ENCODE results near the gene EIF3A.
"Not testable (repeated sequence)": the region's sequence is repeated elsewhere in the genome, so short reads cannot be mapped to it uniquely, and the experiment has no call there.

The EIF3A gene, protein sequence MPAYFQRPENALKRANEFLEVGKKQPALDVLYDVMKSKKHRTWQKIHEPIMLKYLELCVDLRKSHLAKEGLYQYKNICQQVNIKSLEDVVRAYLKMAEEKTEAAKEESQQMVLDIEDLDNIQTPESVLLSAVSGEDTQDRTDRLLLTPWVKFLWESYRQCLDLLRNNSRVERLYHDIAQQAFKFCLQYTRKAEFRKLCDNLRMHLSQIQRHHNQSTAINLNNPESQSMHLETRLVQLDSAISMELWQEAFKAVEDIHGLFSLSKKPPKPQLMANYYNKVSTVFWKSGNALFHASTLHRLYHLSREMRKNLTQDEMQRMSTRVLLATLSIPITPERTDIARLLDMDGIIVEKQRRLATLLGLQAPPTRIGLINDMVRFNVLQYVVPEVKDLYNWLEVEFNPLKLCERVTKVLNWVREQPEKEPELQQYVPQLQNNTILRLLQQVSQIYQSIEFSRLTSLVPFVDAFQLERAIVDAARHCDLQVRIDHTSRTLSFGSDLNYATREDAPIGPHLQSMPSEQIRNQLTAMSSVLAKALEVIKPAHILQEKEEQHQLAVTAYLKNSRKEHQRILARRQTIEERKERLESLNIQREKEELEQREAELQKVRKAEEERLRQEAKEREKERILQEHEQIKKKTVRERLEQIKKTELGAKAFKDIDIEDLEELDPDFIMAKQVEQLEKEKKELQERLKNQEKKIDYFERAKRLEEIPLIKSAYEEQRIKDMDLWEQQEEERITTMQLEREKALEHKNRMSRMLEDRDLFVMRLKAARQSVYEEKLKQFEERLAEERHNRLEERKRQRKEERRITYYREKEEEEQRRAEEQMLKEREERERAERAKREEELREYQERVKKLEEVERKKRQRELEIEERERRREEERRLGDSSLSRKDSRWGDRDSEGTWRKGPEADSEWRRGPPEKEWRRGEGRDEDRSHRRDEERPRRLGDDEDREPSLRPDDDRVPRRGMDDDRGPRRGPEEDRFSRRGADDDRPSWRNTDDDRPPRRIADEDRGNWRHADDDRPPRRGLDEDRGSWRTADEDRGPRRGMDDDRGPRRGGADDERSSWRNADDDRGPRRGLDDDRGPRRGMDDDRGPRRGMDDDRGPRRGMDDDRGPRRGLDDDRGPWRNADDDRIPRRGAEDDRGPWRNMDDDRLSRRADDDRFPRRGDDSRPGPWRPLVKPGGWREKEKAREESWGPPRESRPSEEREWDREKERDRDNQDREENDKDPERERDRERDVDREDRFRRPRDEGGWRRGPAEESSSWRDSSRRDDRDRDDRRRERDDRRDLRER (N-terminal part only)

DNA sequence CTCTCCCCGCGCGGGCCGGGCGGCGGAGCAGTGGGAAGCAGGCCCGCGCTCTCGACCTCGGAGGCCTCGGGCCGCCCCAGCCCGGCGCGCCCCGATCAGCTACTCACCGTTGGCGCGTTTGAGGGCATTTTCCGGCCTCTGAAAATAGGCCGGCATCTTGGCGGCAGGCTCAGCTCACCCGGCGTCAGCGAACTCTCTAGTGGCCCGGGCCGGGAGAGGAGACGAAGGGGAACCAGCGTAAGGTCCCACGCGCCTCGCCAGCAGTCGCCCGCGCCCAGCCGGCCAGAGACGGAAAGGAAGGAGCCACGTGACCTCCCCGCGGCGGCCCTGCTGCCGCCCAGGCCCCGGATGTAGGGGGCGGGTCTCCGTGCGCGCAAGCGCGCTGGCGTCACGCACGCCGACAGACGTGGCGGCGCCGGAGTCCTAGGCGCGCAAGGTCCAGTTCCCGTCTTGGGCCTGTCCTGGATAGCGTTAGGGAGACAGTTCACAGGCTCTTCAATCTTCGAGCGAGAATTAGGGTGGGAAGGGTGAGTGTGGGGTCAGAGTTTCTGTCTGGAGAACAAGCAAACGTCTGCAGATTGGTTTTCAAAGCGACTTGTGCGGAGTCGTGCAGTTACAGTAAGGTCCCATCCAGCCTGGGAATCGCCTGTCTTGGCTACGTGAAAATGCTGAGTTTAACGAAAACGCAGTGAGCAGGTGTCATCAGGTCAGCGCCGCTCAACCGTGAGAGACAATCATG, at the start of gene EIF3A:
Gene EIF3A, minus strand, starts transcription at position 297 of the 739 bp plus-strand sequence. Its CDS starts 141 bp downstream, at position 156.
- DNase-seq: peak; percentile 93

GRCh38 chr10:119129721-119130120, 49.1 kb upstream of the EIF3A start:
- DNase-seq: no peak

DNA sequence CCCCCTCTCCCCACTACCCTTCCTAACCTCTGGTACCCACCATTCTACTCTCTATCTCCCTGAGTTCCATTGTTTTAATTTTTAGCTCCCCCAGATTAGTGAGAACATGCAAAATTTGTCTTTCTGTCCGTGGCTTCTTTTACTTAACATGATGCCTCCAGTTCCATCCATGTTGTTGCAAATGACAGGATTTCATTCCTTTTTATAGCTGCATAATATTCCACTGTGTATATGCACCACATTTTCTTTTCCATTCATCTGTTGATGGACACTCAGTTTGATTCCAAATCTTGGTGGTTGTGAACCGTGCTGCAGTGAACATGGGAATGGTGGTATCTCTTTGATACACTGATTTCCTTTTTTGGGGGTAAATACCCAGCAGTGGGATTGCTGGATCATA, 45.3 kb upstream of the EIF3A start:
- DNase-seq: no peak

DNA sequence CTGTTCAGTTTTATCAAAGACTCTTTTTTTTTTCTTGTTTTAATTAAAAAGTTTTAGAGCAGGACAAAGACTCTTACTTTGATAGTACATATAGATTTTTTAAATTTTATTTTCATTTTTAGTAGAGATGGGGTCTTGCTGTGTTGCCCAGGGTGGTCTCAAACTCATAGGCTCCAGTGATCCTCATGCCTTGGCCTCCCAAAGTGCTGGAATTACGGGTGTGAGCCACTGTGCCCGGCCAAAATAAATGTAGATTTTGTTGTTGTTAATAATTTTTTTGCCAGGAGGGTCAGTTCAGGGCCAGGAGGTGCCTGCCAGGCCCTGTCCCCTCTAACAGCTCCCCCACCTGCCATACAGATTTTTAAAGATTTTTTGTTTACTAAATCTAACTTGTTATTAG, 40.3 kb upstream of the EIF3A start:
- no peak for DNase-seq

GRCh38 chr10:119120413-119120867, 39.8 kb upstream of the EIF3A start:
- no peak for DNase-seq

- DNase-seq: no peak
These were observed 38.8 kb upstream of the EIF3A start for GRCh38 chr10:119119400-119119799.

DNA sequence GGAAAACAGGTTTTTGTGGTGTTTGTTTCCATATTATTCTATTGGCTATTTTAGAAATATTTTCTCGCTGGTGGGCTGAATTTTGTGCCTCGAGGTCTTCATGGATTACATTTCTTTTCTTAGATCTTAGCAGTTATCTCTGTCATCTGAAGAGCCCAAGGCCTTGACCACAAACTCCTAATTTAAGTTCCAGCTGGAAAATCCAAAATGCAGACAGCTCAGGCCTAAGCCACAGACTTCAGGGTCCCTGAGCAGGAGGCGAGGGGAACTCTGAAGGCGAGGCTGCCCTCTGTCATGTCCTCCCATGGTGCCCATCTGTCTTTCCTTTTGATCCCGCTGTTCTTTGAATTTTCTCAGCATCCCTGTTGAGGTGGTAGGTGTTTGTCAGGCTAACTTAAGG, 37.6 kb upstream of the EIF3A start:
- DNase-seq: no peak

DNA sequence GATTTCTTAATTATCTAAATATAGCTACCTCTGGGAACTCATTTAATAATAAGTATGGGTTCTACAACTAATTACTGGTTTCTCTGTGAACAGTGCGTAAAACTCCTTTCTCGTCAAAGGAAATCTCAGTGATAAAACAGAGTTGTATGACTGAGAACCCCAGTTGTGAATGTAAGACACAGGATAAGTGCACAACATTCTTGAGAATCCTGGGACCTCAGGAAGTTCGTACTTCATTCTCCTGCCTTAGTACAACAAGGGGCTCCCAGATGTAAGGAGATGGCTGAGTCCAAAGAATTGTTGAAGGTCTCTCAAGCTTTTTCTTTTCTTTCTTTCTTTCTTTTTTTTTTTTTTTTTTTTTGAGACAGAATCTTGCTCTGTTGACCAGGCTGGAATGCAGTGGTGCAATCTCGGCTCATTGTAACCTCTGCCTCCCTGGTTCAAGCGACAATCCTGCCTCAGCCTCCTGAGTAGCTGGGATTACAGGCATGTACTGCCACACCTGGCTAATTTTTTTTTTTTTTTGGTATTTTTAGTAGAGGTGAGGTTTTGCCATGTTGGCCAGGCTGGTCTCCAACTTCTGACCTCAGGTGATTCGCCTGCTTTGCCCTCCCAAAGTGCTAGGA, 35.8 kb upstream of the EIF3A start:
- DNase-seq: no peak

DNA sequence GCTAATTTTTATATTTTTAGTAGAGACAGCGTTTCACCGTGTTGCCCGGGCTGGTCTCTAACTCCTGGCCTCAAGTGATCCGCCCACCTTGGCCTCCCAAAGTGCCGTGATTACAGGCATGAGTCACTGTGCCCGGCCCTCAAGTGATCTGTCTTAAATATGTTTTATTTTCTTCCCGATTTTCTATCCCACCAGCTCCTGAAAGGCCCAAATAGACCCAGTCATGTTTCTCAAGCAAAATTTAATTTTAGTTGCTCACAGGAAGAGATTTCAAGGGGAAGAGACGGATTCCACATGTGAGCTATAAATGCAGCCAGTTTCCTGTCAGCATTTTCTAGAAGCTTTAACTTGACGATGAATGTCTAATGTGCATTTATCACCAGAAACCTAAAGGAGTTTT, 35.3 kb upstream of the EIF3A start:
- no peak for DNase-seq

DNA sequence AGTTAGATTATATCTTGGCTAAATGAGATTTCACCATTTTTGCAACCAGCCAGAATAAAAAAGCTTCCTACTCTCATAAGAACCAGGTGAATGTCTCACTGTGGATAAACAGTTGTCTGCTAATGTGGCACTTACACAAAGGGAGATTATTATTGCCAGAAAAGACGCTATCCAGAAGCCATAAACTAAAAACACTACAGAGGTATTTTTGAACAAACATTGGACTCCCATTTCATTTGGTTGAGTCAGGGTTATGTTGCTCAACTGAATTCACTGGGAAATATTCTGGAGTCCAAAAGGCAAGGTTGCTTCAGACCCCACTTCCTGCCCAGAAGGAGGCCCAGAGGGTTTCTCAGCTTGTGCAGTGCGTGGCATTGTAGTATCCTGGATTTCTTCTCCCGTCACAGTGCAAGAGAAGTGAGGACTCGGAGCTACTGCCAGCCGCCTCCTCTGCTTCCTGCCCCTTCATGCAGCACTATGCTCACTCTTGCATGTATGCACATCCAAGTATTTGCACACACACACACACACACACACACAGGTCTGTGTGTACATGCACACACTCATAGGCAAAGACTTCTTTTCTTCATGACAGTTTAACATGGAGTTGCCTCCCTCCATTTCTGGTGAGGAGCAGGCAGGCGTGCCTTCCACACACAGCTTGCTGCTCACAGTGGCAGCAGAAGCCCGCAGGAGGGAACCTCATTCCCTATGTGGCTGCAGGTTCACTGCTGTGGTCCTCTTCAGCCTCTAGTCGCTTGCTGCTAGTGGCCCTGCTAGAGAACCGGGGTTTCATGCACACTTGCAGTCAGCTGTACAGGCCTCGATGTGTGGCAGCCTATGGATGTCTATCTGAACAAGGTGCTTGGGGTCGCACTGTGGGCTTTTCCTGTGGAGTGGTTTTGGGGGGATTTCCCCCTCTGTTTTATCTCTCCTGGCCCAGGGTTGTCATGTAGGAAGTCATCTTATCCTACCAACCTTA, 33.4 kb upstream of the EIF3A start:
- DNase-seq: no peak

- DNase-seq: no peak
These were observed 31.4 kb upstream of the EIF3A start for GRCh38 chr10:119112056-119112455.

GRCh38 chr10:119107771-119108170, 27.2 kb upstream of the EIF3A start:
- DNase-seq: not testable (repeated sequence)

- not testable (repeated sequence) for DNase-seq
These were observed 26.5 kb upstream of the EIF3A start for GRCh38 chr10:119107106-119107505.

- not testable (repeated sequence) for DNase-seq
These were observed 25.3 kb upstream of the EIF3A start for GRCh38 chr10:119105899-119106298.

GRCh38 chr10:119105155-119105554, 24.5 kb upstream of the EIF3A start:
- no peak for DNase-seq

- DNase-seq: no peak
These were observed 24.0 kb upstream of the EIF3A start for GRCh38 chr10:119104654-119105015.

- peak; percentile 84 for DNase-seq
These were observed 23.5 kb upstream of the EIF3A start, which contains the start of gene DENND10 for GRCh38 chr10:119103903-119104653. Gene DENND10 (plus strand): TSS chr10:119104113. CDS start chr10:119104143, 30 bp downstream.

- DNase-seq: no peak
These were observed 22.8 kb upstream of the EIF3A start for GRCh38 chr10:119103241-119103902.

All from NCI-H1436 (cell line).